ENCODE measurements around the gene PTPN4.

Gene PTPN4

DNA sequence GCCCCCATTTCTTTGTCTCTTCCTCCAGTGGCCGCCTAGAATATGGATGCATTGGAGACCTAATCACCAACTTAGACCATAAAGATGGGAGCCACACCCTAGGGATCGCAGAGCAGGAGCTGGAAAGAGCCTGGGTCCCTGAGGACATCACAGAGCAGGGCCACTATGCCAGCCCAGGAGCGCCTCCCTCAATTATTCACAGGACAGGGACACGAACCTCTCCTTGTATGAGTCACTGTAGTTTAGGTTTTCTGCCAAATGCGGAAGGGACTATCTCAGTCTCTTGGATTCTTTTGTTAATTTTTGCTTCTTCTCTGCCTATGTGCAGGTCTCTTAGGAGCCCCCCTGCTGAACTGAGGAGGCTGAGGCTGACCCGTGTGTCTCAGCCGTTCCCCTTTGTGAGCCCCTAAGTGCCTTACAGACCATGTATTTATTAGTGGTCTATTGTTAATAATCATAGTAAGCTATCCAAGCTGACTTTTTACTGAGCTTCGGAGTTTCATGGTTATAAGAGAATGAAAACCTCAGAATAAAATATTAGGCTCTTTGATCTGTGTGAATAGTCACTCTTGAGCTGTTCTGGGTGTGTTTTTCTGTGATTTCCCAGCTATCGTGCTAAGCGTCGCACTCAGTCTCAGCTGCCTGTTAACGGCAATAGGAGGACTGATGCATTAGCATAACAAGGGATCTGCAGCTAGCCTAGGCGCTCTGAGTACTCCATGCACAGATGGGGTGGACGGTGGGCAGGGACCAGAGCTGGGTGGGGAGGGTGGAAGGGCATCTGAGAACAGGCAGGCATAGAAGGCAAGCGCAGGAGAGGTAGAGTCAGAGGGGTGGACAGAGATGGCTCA lies 12.7 kb upstream of the PTPN4 start:
- no peak for DNase-seq
- Histone ChIP-seq H3K27me3 (replicated peaks; ENCODE audit: control insufficient read depth, insufficient read depth, low read length, poor library complexity, severe bottlenecking) (no peaks in the 10 kb centered on the region), H3K4me1 (ENCODE audit: control insufficient read depth, insufficient read depth, low read length, poor library complexity, severe bottlenecking) (no peaks in the 10 kb centered on the region), H3K36me3 (ENCODE audit: control insufficient read depth, insufficient read depth, low read length) (no peaks in the 10 kb centered on the region), H3K9me3 (ENCODE audit: control insufficient read depth, low read length) (no peaks in the 10 kb centered on the region), H3K27ac (ENCODE audit: insufficient read depth, low read length, poor library complexity, severe bottlenecking) (no peak overlapping the region), H3K4me3 (ENCODE audit: insufficient read depth, low read depth, low read length, poor library complexity, severe bottlenecking) (no peak overlapping the region)

DNA sequence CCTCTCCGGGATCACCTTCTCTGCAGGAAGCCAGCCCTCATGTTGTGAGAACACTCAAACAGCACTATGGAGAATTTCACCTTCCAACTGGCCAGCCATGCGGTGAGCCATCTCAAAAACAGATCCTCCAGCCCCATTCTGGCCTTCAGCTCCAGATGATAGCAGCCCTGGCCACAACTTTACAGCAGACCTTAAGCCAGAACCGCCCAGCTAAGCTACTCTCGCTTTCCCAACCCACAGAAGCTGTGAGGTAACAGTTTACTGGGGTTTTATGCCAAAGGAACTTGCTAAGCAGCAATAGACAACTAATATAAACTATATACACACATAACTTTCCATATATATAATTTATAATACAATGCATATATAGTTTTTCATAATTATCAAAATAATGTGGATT lies 11.6 kb upstream of the PTPN4 start:
- H3K4me3 ChIP-seq (ENCODE audit: insufficient read depth, low read depth, low read length, poor library complexity, severe bottlenecking), result no peak overlapping the region

DNA sequence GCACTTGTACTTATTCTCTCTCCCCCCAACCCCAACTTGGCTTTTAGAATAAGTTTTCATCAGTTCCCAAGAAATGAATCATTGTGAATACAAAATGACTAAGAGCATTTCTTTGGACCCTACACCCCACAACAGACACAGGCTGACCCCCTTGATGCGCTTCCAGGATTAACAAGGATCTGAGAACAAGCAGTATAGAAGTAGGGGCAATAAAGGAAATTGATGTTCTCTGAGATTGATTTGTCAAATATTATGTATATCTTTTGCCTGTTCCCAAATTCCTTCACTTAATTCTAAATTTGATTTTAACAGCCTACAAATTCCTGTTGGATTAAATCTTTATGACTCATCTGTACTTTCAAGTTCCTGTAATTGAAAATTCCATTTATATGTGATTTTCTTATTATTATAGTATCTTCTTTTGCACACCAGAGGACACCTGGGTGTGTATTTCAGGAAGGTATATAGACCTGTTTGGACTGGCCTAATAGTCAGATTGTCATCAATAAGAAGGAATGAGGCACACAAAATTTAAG lies 10.2 kb upstream of the PTPN4 start:
- Histone ChIP-seq H3K27ac (ENCODE audit: insufficient read depth, low read length, poor library complexity, severe bottlenecking) (no peak overlapping the region), H3K9me3 (ENCODE audit: control insufficient read depth, low read length) (no peaks in the 10 kb centered on the region), H3K4me3 (ENCODE audit: insufficient read depth, low read depth, low read length, poor library complexity, severe bottlenecking) (no peak overlapping the region), H3K4me1 (ENCODE audit: control insufficient read depth, insufficient read depth, low read length, poor library complexity, severe bottlenecking) (no peaks in the 10 kb centered on the region), H3K27me3 (replicated peaks; ENCODE audit: control insufficient read depth, insufficient read depth, low read length, poor library complexity, severe bottlenecking) (no peaks in the 10 kb centered on the region), H3K36me3 (ENCODE audit: control insufficient read depth, insufficient read depth, low read length) (no peaks in the 10 kb centered on the region)
- DNase-seq, result no peak

More for the DNA sequence above, 11.6 kb upstream of the PTPN4 start:
- no peaks in the 10 kb centered on the region for H3K4me1 ChIP-seq (ENCODE audit: control insufficient read depth, insufficient read depth, low read length, poor library complexity, severe bottlenecking)
- no peaks in the 10 kb centered on the region for H3K9me3 ChIP-seq (ENCODE audit: control insufficient read depth, low read length)
- H3K27me3 ChIP-seq (replicated peaks; ENCODE audit: control insufficient read depth, insufficient read depth, low read length, poor library complexity, severe bottlenecking), result no peaks in the 10 kb centered on the region
- no peak overlapping the region for H3K27ac ChIP-seq (ENCODE audit: insufficient read depth, low read length, poor library complexity, severe bottlenecking)
- no peak for DNase-seq
- H3K36me3 ChIP-seq (ENCODE audit: control insufficient read depth, insufficient read depth, low read length), result no peaks in the 10 kb centered on the region

- no peak for DNase-seq
- H3K9me3 ChIP-seq (ENCODE audit: control insufficient read depth, low read length), result no peaks in the 10 kb centered on the region
- no peaks in the 10 kb centered on the region for H3K4me1 ChIP-seq (ENCODE audit: control insufficient read depth, insufficient read depth, low read length, poor library complexity, severe bottlenecking)
- no peak overlapping the region for H3K27ac ChIP-seq (ENCODE audit: insufficient read depth, low read length, poor library complexity, severe bottlenecking)
- no peaks in the 10 kb centered on the region for H3K27me3 ChIP-seq (replicated peaks; ENCODE audit: control insufficient read depth, insufficient read depth, low read length, poor library complexity, severe bottlenecking)
- H3K36me3 ChIP-seq (ENCODE audit: control insufficient read depth, insufficient read depth, low read length), result no peaks in the 10 kb centered on the region
- H3K4me3 ChIP-seq (ENCODE audit: insufficient read depth, low read depth, low read length, poor library complexity, severe bottlenecking), result no peak overlapping the region
Measured at GRCh38 chr2:119751706-119752105, 8.0 kb upstream of the PTPN4 start.

DNA sequence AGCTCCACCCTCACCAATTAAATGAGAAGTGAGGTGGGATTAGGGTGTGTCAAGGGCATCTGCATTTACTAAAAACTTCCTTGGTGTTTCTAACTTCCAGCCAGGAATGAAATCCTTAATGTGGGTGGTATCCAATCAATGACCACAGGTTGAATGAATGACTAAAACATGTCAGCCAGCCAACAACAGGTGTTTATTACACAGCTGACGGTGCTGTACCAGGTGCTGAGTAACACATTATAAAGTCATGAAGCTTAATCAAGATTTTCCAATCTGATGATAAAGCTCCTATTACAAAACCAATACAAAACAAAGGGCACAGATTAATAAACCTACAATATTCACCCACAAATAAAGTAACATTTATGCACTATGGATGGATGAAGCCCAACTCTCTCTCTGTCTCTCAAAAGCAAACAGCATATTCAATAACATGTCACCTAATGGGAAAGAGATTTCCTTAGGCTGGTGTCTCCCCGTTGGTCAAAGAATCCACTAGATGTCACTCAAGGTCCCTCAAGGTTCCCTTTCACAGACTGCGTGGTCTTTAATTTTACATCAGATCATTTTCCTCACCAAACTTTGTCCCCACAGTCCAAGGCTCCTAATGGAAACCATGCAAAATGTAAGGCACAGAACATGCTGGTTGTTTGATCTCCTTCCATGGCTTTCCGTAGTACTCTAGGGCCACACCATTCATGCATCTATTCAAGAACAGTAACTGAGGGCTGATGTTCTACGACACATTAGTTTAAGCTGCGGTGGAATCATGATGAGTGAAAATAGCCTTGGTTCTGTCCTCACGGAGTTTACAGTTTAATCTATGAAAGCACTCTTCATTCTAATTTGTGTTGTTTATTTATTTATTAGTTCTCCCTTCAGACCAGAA lies 6.4 kb upstream of the PTPN4 start:
- no peaks in the 10 kb centered on the region for H3K27me3 ChIP-seq (replicated peaks; ENCODE audit: control insufficient read depth, insufficient read depth, low read length, poor library complexity, severe bottlenecking)
- H3K36me3 ChIP-seq (ENCODE audit: control insufficient read depth, insufficient read depth, low read length), result no peaks in the 10 kb centered on the region
- DNase-seq, result no peak
- H3K27ac ChIP-seq (ENCODE audit: insufficient read depth, low read length, poor library complexity, severe bottlenecking), result no peak overlapping the region
- H3K4me1 ChIP-seq (ENCODE audit: control insufficient read depth, insufficient read depth, low read length, poor library complexity, severe bottlenecking), result no peaks in the 10 kb centered on the region
- no peaks in the 10 kb centered on the region for H3K9me3 ChIP-seq (ENCODE audit: control insufficient read depth, low read length)
- H3K4me3 ChIP-seq (ENCODE audit: insufficient read depth, low read depth, low read length, poor library complexity, severe bottlenecking), result no peak overlapping the region

DNA sequence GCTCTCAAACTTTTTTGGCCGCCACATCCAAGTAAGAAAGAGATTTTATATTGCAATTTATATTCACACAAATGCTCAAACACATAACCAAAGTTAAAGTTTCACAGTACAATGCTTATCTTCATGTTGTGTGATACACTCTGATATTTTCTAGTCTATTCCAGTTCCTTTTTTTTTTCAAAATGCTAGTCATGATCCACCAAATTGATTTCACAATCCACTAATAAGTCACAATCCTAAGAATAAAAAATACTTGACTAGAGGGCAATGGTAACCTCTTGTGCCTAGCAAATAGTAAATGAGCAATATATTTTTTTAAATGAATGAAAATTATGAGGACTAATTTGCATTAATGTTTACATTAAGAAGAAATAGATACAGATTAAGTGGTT lies 5.8 kb upstream of the PTPN4 start:
- no peak overlapping the region for H3K4me3 ChIP-seq (ENCODE audit: insufficient read depth, low read depth, low read length, poor library complexity, severe bottlenecking)
- H3K4me1 ChIP-seq (ENCODE audit: control insufficient read depth, insufficient read depth, low read length, poor library complexity, severe bottlenecking), result no peaks in the 10 kb centered on the region
- H3K36me3 ChIP-seq (ENCODE audit: control insufficient read depth, insufficient read depth, low read length), result no peaks in the 10 kb centered on the region
- no peaks in the 10 kb centered on the region for H3K9me3 ChIP-seq (ENCODE audit: control insufficient read depth, low read length)
- no peak for DNase-seq
- H3K27me3 ChIP-seq (replicated peaks; ENCODE audit: control insufficient read depth, insufficient read depth, low read length, poor library complexity, severe bottlenecking), result no peaks in the 10 kb centered on the region
- no peak overlapping the region for H3K27ac ChIP-seq (ENCODE audit: insufficient read depth, low read length, poor library complexity, severe bottlenecking)

DNA sequence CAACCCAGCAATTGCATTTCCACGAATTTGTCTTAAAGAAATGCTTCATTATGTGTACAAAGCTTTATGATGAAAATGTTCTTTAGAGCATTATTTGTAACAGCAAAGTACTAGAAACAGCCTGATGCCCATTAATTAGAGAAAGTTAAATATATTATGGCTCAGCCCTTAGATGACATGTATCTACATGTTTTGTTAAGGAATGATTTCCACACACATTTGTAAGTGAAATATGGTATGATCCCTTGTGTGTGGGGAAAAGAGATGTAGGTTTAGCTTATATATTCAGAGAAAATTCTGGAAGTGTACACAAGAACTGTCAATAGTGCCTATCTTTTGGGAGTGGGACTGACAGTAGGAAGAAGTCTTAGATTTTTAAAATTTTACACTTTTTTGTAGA lies 3.8 kb upstream of the PTPN4 start:
- Histone ChIP-seq H3K4me3 (ENCODE audit: insufficient read depth, low read depth, low read length, poor library complexity, severe bottlenecking) (no peak overlapping the region), H3K36me3 (ENCODE audit: control insufficient read depth, insufficient read depth, low read length) (no peaks in the 10 kb centered on the region), H3K4me1 (ENCODE audit: control insufficient read depth, insufficient read depth, low read length, poor library complexity, severe bottlenecking) (no peaks in the 10 kb centered on the region), H3K27me3 (replicated peaks; ENCODE audit: control insufficient read depth, insufficient read depth, low read length, poor library complexity, severe bottlenecking) (no peaks in the 10 kb centered on the region), H3K9me3 (ENCODE audit: control insufficient read depth, low read length) (no peaks in the 10 kb centered on the region), H3K27ac (ENCODE audit: insufficient read depth, low read length, poor library complexity, severe bottlenecking) (no peak overlapping the region)
- DNase-seq, result no peak

DNA sequence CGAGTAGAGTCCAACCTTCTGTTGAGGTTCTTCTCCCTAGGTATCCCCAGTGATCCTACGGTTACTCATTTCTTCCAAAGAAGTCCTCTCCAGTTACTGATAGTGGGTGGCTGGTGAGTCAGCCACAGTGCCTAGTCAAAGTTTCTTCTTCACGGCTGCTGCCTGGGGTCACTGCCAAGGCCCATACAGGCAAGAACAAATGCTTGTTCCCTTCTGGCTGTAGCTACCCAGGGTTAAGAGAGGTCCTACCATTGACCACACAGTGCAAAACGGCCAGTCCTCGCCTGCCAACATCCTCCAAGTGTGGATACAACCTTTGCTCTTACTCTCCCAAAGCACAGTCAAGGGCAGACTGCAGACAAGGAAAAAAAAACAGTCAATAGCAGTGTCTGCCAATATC lies 2.9 kb upstream of the PTPN4 start:
- H3K4me1 ChIP-seq (ENCODE audit: control insufficient read depth, insufficient read depth, low read length, poor library complexity, severe bottlenecking), result no peaks in the 10 kb centered on the region
- H3K27ac ChIP-seq (ENCODE audit: insufficient read depth, low read length, poor library complexity, severe bottlenecking), result no peak overlapping the region
- DNase-seq, result no peak
- no peaks in the 10 kb centered on the region for H3K36me3 ChIP-seq (ENCODE audit: control insufficient read depth, insufficient read depth, low read length)
- H3K4me3 ChIP-seq (ENCODE audit: insufficient read depth, low read depth, low read length, poor library complexity, severe bottlenecking), result no peak overlapping the region
- H3K27me3 ChIP-seq (replicated peaks; ENCODE audit: control insufficient read depth, insufficient read depth, low read length, poor library complexity, severe bottlenecking), result no peaks in the 10 kb centered on the region
- no peaks in the 10 kb centered on the region for H3K9me3 ChIP-seq (ENCODE audit: control insufficient read depth, low read length)

GRCh38 chr2:119758881-119759450 lies 756 bp upstream of the PTPN4 start:
- Histone ChIP-seq H3K27me3 (replicated peaks; ENCODE audit: control insufficient read depth, insufficient read depth, low read length, poor library complexity, severe bottlenecking) (no peaks in the 10 kb centered on the region), H3K27ac (ENCODE audit: insufficient read depth, low read length, poor library complexity, severe bottlenecking) (peak overlapping the region; percentile 90), H3K9me3 (ENCODE audit: control insufficient read depth, low read length) (no peaks in the 10 kb centered on the region), H3K36me3 (ENCODE audit: control insufficient read depth, insufficient read depth, low read length) (no peaks in the 10 kb centered on the region), H3K4me3 (ENCODE audit: insufficient read depth, low read depth, low read length, poor library complexity, severe bottlenecking) (peak overlapping the region; percentile 95), H3K4me1 (ENCODE audit: control insufficient read depth, insufficient read depth, low read length, poor library complexity, severe bottlenecking) (no peaks in the 10 kb centered on the region)
- DNase-seq, result no peak
